ENCODE data around the gene ATRAID. TPM values are rescaled to one million over a fixed set of nuclear protein-coding genes. Genes with fewer than 3 reads are reported as not detected.

The ATRAID gene
- total RNA-seq, 1 experiment from 2014 or later, result 97.2 TPM

GRCh38 chr2:27189989-27190388 lies 21.9 kb upstream of the ATRAID start:
- CTCF ChIA-PET, result interaction anchor here (0.7 kb wide), 1 partner anchor 35 kb away, joined by 4 read pairs; no protein-coding TSS in a partner anchor
- no peak overlapping the region for H3K27ac Mint-ChIP-seq
- no peak overlapping the region for H3K4me3 Mint-ChIP-seq

More at GRCh38 chr2:27189989-27190388, 21.9 kb upstream of the ATRAID start:
- no peaks in the 10 kb centered on the region for H3K36me3 Mint-ChIP-seq
- no peaks in the 10 kb centered on the region; the same call in 1 of the 2 replicates for H3K27me3 Mint-ChIP-seq (ENCODE audit: low read depth)
- H3K4me1 Mint-ChIP-seq, result no peaks in the 10 kb centered on the region
- H3K9me3 Mint-ChIP-seq, result no peaks in the 10 kb centered on the region
- no peak for DNase-seq (ENCODE audit: low spot score)
- TF ChIP-seq AFF4 (CRISPR knock-in tag; IDR thresholded peaks at IDR 0.05; ENCODE audit: borderline replicate concordance) (no peak), ZBTB43 (CRISPR knock-in tag; IDR thresholded peaks at IDR 0.05) (no peak), TEAD1 (CRISPR knock-in tag; IDR thresholded peaks at IDR 0.05) (no peak), SMAD4 (CRISPR knock-in tag; IDR thresholded peaks at IDR 0.05) (no peak), PRDM15 (CRISPR knock-in tag; IDR thresholded peaks at IDR 0.05) (no peak), ZNF416 (CRISPR knock-in tag; IDR thresholded peaks at IDR 0.05) (no peak), ZSCAN18 (CRISPR knock-in tag; IDR thresholded peaks at IDR 0.05) (no peak), GTF2I (CRISPR knock-in tag; conservative IDR thresholded peaks at IDR 0.05) (no peak), ZNF425 (CRISPR knock-in tag; conservative IDR thresholded peaks at IDR 0.05) (no peak), ZNF138 (CRISPR knock-in tag; conservative IDR thresholded peaks at IDR 0.05) (no peak), E2F4 (CRISPR knock-in tag; IDR thresholded peaks at IDR 0.05; ENCODE audit: borderline replicate concordance, low read depth) (no peak), TP53 (CRISPR knock-in tag; IDR thresholded peaks at IDR 0.05) (no peak), ZNF396 (CRISPR knock-in tag; IDR thresholded peaks at IDR 0.05; ENCODE audit: borderline replicate concordance) (no peak), ZNF263 (CRISPR knock-in tag; IDR thresholded peaks at IDR 0.05; ENCODE audit: low read depth) (no peak), CDX4 (CRISPR knock-in tag; IDR thresholded peaks at IDR 0.05; ENCODE audit: borderline replicate concordance) (no peak), AR (CRISPR knock-in tag; IDR thresholded peaks at IDR 0.05) (no peak), ZNF121 (CRISPR knock-in tag; IDR thresholded peaks at IDR 0.05) (no peak), ERG (CRISPR knock-in tag; IDR thresholded peaks at IDR 0.05) (no peak), EMX1 (CRISPR knock-in tag; IDR thresholded peaks at IDR 0.05) (no peak)
- POLR2A ChIA-PET, result interaction anchor here (0.6 kb wide), 1 partner anchor 875 kb away, joined by 3 read pairs; no protein-coding TSS in a partner anchor
- ATAC-seq, result no peak
